Stimulated activated CD8-positive, alpha-beta memory T cell treated with anti-CD3 and anti-CD28 coated beads, Interleukin-7, amount 100 ng/mL, for 1 hour (primary cell): ENCODE results near the gene CABLES2.

Experiments used
- DNase-seq, 2 donors: peaks; one replicate each; pipeline ENCODE4 v3.0.0-alpha.2; 2020; ENCODE audit warnings: low read depth in 2 of 2

Gene CABLES2

GRCh38 chr20:62361799-62362589, 45.1 kb downstream of the CABLES2 start:
- no peak for DNase-seq

GRCh38 chr20:62360854-62361798, 46.0 kb downstream of the CABLES2 start:
- DNase-seq, result no peak

GRCh38 chr20:62359491-62360121, 47.5 kb downstream of the CABLES2 start:
- DNase-seq, result no peak

GRCh38 chr20:62359043-62359490, 48.0 kb downstream of the CABLES2 start:
- DNase-seq, result no peak

- DNase-seq, result no peak
Measured at GRCh38 chr20:62358171-62359042, 48.7 kb downstream of the CABLES2 start.

- DNase-seq, result no peak
Measured at GRCh38 chr20:62357681-62358080, 49.4 kb downstream of the CABLES2 start.

- DNase-seq, result no peak
Measured at GRCh38 chr20:62357187-62357667, 49.9 kb downstream of the CABLES2 start.

- DNase-seq, result no peak
Measured at GRCh38 chr20:62356589-62357186, 50.4 kb downstream of the CABLES2 start.

GRCh38 chr20:62355878-62356588, 51.1 kb downstream of the CABLES2 start:
- no peak for DNase-seq

- DNase-seq, result no peak
Measured at GRCh38 chr20:62355516-62355877, 51.6 kb downstream of the CABLES2 start.

GRCh38 chr20:62354811-62355341, 52.2 kb downstream of the CABLES2 start:
- no peak for DNase-seq

- no peak for DNase-seq
Measured at GRCh38 chr20:62354031-62354808, 52.9 kb downstream of the CABLES2 start.

- no peak for DNase-seq
Measured at GRCh38 chr20:62353289-62354030, 53.6 kb downstream of the CABLES2 start.

GRCh38 chr20:62352402-62353288, 54.4 kb downstream of the CABLES2 start:
- no peak for DNase-seq

GRCh38 chr20:62351469-62352401, 55.4 kb downstream of the CABLES2 start:
- no peak for DNase-seq
